Left forelimb (tissue), 1 donor: ENCODE data around the gene COX6A1.

Experiments
- DNase-seq: peaks from one replicate; pipeline ENCODE4 v3.0.0-alpha.2; 2018; ENCODE audit warnings: low spot score

COX6A1 gene

GRCh38 chr12:120437735-120438494 is at the start of gene COX6A1:
Gene COX6A1, plus strand, starts transcription at chr12:120438113. Its CDS starts 14 bp downstream, at chr12:120438127.
- peak; percentile 93 for DNase-seq

DNA sequence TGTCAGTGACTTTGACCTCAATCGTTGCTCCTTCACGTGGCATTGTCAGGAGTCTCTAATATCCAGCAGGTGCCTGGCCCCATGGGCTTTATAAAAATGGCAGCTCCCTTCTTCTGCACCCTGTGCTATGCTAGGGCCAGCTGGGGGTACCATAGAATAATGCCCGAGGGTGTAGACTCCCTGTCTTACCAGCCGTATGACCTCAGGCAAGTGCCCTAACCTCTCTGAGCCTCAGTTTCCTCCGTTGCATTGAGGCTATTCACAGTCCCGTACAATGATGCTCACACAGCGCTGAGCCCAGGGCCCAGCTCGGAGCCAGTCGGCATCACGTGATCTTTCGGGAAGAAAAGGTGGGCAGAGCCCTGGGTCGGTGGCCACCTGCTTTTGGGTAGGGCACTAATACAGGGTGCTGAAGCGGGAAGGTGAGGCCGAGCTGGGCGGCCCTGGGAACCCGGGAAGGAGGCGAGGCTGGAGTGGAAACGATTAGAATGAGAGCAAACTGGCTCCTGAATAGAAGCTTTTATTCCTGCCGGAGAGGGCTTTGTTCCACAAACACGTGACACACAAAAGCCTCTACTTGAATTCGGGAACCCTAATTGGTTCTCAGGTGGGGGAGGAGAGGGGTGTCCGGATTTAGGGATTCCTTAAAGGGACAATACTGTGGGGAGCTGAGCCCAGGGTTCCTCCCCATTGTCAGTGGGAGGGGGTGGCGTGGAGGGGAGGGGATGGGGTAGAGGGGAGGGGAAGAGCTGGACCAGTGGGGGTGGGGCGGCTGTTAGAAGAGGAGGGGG is 49.0 kb upstream of the COX6A1 start:
- DNase-seq: no peak

- no peak for DNase-seq
These were observed 47.3 kb upstream of the COX6A1 start for GRCh38 chr12:120390540-120391120.

DNA sequence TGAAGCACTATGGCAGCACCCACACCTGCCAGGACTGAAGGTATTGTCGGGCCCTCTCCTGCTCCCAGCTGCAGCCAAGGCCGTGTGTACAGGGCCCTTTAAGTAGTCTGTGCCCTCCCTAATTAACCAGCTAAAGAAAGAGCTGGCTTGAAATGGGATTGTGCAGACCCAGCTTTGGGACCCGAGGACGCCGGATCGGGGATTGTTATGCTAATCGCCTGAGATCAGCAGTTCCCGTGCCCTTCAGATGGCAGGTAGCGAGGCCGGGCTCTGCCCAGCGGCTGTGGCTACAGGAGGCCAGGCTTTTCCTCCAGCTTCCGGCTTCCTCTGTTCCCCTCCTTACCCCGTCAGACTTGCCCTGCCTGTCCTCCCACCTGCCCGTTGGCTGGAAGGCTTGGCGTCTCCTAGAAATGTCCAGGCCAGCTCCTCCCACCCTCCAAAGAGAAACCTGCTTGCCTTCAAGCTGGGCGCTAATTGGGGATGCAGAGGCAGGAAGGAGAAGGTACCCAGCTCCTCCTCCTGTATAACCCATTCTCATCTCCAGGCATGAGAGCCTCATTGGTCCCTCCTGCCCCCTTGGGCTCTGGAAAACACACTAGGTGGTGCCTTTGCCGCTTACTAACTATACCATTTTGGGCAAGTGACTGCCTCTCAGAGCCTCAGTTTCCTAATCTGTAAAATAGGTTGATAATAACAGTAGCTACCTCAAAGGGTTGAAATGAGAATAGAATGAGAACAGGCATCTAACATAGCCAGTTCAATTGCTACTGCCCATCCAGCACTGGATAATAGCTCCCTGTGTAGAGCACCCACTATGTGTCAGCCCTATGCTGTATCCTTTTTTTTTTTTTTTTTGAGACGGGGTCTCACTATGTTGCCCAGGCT is 43.2 kb upstream of the COX6A1 start:
- DNase-seq: no peak

DNA sequence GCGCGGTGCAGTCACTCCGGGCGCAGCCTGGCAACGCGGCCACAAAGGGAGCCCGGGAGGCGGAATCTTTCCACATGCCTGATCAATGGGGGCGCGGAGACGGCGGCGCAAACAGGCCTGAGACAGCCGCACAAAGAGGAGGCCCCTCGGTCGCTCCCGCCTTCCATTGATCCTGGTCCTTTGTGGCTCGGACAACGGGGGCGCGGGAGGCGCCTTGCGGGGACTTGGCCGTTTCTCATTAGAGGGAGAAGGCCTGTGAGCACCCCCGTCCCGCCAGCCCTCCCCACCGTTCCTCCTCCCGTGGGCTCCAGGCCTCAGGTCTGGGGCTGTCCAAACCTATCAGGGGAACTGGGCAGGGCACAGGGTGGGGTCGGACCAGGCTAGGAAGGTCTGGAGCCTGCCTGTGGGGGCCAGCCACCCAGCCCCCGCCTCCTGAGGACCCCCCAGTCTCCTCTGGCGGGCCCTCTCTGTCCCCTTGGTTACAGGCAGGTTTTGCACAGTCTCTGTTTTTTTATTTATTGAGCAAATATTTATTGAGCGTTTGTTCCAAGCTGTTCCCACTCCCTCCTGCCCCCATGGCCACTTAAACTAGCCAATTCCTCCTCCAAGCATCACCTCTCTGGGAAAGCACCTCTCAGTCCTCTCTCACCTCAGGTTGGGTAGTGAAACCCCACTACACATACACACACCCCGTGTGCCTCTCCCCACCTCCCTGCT is 39.9 kb upstream of the COX6A1 start:
- DNase-seq: no peak

GRCh38 chr12:120399531-120399930 is 38.4 kb upstream of the COX6A1 start:
- DNase-seq: no peak

DNA sequence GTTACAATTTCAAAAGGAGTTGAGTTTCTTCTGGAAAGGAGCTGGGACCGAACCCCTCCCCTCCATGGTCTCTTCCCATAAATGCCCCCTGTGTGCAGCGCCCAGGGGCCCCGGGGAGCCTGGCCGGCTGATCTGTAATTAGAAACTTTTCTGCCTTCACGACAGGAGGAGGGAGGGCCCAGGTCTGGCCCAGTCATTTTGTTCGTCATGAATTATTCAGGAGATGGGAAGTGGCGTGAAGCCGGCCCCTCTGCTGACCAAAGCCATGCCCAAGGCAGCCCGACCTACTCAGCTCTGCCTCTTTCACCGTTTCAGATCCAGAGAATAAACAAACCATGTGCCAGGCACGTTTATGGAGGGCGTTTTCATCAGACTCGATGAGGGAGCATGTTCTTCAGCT is 35.7 kb upstream of the COX6A1 start:
- DNase-seq: no peak

GRCh38 chr12:120403869-120404268 is 34.0 kb upstream of the COX6A1 start:
- no peak for DNase-seq

DNA sequence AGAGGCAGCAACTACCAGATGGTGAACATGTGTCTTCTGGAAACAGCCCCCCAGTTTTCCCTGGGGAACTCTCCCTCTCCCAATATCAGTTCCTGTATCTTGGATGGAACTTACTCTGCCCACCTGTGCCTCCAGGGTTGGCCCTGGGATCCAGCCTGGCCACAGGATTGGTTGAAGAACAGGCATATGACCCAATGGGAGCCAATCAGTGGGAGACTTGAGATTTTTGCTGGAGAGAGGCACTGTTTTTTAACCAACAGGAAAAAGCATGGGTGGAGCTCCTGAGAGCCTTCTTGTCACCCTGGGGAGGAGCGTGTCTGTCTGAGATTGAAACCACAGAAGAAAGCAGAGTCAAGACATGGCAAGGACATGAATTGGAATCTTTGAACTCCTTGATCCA is 33.6 kb upstream of the COX6A1 start:
- no peak for DNase-seq

DNA sequence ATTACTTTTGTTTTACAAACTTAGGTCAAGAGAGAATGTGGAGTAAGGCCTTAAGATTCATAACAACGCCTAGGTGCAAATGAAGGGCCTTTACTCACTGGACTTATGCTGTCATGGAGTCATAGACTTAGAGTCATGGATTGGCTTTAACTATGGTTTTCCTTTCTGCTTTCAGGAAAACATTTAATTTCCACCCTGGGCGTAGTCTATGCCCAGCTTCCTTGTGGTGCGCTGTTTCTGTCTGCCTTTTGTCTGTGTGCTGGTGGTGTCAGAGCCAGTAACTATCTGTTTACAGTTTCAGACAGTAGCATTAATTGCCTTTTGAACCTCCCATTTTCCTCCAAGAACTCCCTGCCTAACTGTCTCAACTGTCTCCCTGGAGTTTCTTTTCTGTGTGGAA is 31.8 kb upstream of the COX6A1 start:
- no peak for DNase-seq

- DNase-seq: no peak
These were observed 31.4 kb upstream of the COX6A1 start for GRCh38 chr12:120406553-120406952.

- DNase-seq: no peak
These were observed 29.1 kb upstream of the COX6A1 start for GRCh38 chr12:120408771-120409170.

- no peak for DNase-seq
These were observed 25.5 kb upstream of the COX6A1 start for GRCh38 chr12:120412421-120412820.

DNA sequence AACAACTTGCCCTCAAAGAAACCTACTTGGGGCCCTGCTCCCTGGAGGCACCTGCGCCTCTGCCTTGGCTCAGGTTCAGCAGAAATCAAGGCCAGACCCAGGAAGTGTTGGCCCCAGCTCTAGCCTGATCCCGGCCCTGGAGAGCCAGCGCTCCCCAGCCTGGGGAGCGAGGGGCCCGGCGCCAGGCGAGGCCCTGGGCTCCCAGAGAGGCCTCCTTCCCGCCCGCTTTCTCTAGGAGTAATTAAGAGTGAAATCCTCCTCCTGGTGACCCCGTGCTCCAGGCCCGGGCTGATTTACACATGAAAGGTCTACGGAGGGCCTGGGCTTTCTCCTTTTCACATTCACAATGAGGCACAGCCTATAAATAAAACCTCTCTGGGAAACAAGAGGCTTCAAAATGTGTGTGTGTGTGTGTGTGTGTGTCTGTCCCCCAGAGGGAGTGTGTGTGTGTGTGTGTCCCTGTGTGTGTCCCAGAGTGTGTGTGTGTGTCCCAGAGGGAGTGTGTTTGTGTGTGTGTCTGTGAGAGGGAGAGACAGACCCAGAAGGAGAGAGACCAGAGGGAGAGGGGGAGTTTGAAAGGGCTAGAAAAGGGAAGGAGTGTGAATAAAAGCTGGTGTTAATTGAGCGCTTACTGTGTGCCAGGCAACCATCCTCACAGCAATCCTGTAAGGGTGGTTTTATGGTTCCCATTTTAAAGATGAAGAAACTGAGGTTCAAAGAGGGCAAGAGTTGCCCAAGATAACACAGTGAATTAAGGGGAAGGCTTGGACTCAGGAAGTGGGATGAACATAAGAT is 23.8 kb upstream of the COX6A1 start:
- DNase-seq: no peak

DNA sequence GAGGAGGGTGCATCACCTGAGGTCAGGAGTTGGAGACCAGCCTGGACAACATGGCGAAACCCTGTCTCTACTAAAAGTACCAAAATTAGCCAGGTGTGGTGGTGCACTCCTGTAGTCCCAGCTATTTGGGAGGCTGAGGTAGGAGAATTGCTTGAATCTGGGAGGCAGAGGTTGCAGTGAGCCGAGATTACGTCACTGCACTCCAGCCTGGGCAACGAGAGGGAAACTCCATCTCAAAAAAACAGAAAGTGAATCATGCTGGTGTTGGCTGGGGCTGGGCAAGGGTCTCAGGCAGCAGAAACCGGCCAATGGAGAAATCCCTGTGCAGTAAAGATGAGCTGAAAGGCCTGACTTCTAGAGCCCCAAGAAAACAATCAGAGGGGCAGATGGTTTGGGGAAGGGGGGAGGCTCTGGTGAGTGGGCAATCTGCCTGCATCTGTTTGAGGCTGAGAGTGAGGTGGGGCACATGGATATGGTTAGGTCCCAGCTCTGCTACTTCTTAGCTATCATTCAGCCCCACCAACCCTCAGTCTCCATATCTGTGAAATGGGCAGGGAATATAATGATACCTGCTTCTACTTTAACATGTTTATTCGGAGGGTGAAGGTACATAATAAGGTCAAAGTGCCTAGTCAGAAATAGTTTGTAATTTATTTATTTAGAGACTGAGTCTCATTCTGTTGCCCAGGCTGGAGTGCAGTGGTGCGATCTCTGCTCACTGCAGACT is 21.3 kb upstream of the COX6A1 start:
- no peak for DNase-seq

DNA sequence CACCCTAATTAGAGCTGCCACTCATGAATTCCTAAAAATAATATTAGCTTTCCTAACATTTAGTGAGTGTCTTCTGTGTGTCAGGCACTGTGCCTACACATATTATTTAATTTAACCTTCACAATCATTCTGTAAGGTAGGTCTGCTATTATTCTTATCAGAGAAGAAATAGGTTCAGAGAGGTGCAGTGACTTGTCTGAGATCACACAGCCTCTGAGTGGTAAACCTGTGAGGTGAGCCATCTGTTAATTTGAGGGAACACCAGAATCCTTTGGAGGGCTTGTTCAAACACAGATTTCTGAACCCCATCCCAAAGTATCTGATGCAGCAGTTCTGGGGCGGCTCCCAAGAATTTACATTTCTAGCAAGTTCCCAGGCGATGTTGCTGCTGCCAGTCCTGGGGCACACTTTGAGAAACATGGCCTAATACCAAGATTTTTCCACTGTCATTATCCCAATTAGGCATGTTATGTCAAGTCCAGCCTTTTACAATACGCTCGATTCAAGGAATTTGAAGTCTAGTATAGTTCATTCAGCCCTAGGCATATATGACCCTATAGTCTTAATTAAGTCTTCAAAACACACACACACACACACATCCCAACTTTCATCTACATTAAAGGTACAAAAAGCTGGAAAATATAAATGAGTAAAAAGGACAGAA is 19.9 kb upstream of the COX6A1 start:
- DNase-seq: no peak

DNA sequence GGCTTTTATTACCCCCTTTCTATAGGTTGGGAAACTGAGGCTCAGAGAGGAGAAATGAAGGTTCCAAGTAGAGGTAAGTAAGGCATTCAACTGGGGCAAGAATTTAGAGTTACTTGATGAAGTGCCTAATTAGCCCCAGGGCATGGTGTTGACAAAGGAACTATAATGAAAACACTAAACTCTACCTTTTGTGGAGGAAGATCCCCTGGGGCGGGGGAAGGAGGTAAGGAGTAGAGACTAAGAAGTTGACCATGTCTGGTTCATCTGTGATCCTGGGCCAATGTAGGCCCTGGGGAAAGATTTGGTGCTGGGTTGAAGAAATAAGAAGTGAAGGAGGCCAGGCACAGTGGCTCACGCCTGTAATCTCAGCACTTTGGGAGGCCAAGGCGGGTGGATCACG is 16.2 kb upstream of the COX6A1 start:
- DNase-seq: no peak

GRCh38 chr12:120422892-120423456 is 14.9 kb upstream of the COX6A1 start:
- DNase-seq: no peak

DNA sequence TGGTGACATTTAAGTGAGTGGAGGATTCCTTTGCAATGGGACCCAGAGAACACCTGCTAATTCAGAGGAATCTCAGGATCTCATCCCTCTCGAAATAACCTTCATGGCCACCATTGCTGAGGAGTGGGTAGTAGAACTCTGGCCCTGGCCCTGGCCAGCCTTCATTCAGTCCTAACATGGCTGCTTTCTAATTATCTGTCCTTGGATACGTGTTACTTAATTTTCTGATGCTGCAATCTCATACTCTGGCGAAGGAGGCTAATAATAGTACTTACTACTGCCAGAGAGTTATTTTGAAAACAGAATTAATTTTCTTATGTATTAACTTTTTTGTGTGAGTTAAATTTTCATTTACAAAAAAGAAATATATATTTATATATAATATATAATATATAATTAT is 12.1 kb upstream of the COX6A1 start:
- no peak for DNase-seq
